KMS-11 (cell line): ENCODE results near the gene RUNDC3A.

Experiments
- H2AFZ ChIP-seq: fragments of 200-600 bp; sonication (generic); 2 replicates; pipeline ENCODE4 v1.6.1; 2016; ENCODE audit warnings: antibody characterized with exemption, mixed run types, low read depth
- H3K27ac ChIP-seq: fragments of 200-600 bp; sonication (generic); 2 replicates; pipeline ENCODE4 v1.6.1; 2016; ENCODE audit warnings: mild to moderate bottlenecking, mixed run types
- H3K27me3 ChIP-seq: fragments of 200-600 bp; sonication (generic); 2 replicates; pipeline ENCODE4 v1.6.1; 2017; ENCODE audit warnings: mild to moderate bottlenecking, low read depth, mixed run types, moderate library complexity; ENCODE audit not compliant: insufficient read depth
- H3K36me3 ChIP-seq: fragments of 200-600 bp; sonication (generic); 2 replicates; pipeline ENCODE4 v1.6.1; 2017; ENCODE audit warnings: mild to moderate bottlenecking, mixed run types; ENCODE audit not compliant: insufficient read depth
- H3K4me1 ChIP-seq: fragments of 200-600 bp; sonication (generic); 2 replicates; pipeline ENCODE4 v1.6.1; 2016; ENCODE audit warnings: mild to moderate bottlenecking, low read depth, mixed run types; ENCODE audit not compliant: poor library complexity, severe bottlenecking
- H3K4me2 ChIP-seq: fragments of 200-600 bp; sonication (generic); 2 replicates; pipeline ENCODE4 v1.7.0; 2016; ENCODE audit warnings: mild to moderate bottlenecking, mixed run types
- H3K4me3 ChIP-seq: fragments of 200-600 bp; sonication (generic); IDR thresholded peaks from 2 replicates; pipeline ENCODE4 v1.6.1; 2017; ENCODE audit warnings: low read depth, low read length, mixed read lengths; ENCODE audit not compliant: insufficient read depth
- H3K79me2 ChIP-seq: fragments of 200-600 bp; sonication (generic); 2 replicates; pipeline ENCODE4 v1.6.1; 2016; ENCODE audit warnings: low read depth, mixed run types; ENCODE audit not compliant: insufficient read depth
- H3K9ac ChIP-seq: fragments of 200-600 bp; sonication (generic); 2 replicates; pipeline ENCODE4 v1.6.1; 2016; ENCODE audit warnings: mild to moderate bottlenecking, mixed run types
- H4K20me1 ChIP-seq: fragments of 200-600 bp; sonication (generic); 2 replicates; pipeline ENCODE4 v1.6.1; 2016; ENCODE audit warnings: mild to moderate bottlenecking, mixed run types; ENCODE audit not compliant: insufficient read depth
- CTCF ChIP-seq: fragments of 200-600 bp; sonication (generic); conservative IDR thresholded peaks from 2 replicates; pipeline ENCODE4 v1.6.1; 2017; ENCODE audit warnings: low read depth, mild to moderate bottlenecking, antibody characterized with exemption, low read length, moderate library complexity, mixed read lengths

The RUNDC3A gene

DNA sequence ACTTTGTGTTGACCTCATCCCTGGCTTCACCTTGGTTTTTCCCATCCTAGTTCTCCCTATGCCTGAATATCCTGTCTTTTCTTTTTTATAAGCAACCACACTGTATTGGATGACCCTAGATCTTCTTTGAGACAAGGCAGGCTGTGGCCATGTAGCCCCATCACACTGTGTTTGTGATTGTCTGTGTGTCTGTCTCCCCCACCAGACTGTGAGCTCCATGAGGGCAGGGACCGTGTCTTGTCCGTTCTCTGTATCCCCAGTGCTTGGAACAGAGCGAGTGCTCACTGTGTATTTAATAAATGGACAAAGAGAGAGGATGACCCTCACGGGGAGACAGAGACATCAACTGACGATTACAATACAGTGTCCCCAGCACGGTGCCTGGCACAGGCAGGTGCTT, 9.1 kb downstream of the RUNDC3A start:
- H3K27ac ChIP-seq: no peak overlapping the region

GRCh38 chr17:44318077-44318892, 9.9 kb downstream of the RUNDC3A start:
- no peak overlapping the region for H3K9ac ChIP-seq
- peaks cover 4% of the 10 kb centered on the region; the same call in 1 of the 2 replicates for H3K36me3 ChIP-seq
- peaks cover 22% of the 10 kb centered on the region; the same call in 1 of the 2 replicates for H3K27me3 ChIP-seq
- H3K27ac ChIP-seq: no peak overlapping the region
- no peak overlapping the region for H3K4me2 ChIP-seq
- H3K79me2 ChIP-seq: peaks cover 7% of the 10 kb centered on the region; the same call in 1 of the 2 replicates
- H3K4me3 ChIP-seq: no peak overlapping the region
- H4K20me1 ChIP-seq: no peaks in the 10 kb centered on the region
- H2AFZ ChIP-seq: no peak overlapping the region
- TF ChIP-seq CTCF: no peak
- no peaks in the 10 kb centered on the region for H3K4me1 ChIP-seq

More for the DNA sequence above, 9.1 kb downstream of the RUNDC3A start:
- no peak overlapping the region for H3K9ac ChIP-seq
- no peak overlapping the region for H3K4me2 ChIP-seq
- H3K27me3 ChIP-seq: peaks cover 22% of the 10 kb centered on the region; the same call in 1 of the 2 replicates
- H4K20me1 ChIP-seq: no peaks in the 10 kb centered on the region
- no peaks in the 10 kb centered on the region for H3K4me1 ChIP-seq
- H3K79me2 ChIP-seq: peaks cover under 1% of the 10 kb centered on the region; the same call in 1 of the 2 replicates
- TF ChIP-seq CTCF: no peak
- H2AFZ ChIP-seq: no peak overlapping the region
- no peak overlapping the region for H3K4me3 ChIP-seq
- peaks cover 4% of the 10 kb centered on the region; the same call in 1 of the 2 replicates for H3K36me3 ChIP-seq

- no peak overlapping the region for H3K4me3 ChIP-seq
- peaks cover 4% of the 10 kb centered on the region; the same call in 1 of the 2 replicates for H3K36me3 ChIP-seq
- no peak overlapping the region for H2AFZ ChIP-seq
- no peaks in the 10 kb centered on the region for H4K20me1 ChIP-seq
- no peak overlapping the region for H3K27ac ChIP-seq
- H3K4me1 ChIP-seq: no peaks in the 10 kb centered on the region
- peaks cover 10% of the 10 kb centered on the region; the same call in 1 of the 2 replicates for H3K27me3 ChIP-seq
- H3K4me2 ChIP-seq: no peak overlapping the region
- no peak for TF ChIP-seq CTCF
- H3K9ac ChIP-seq: no peak overlapping the region
- peaks cover 19% of the 10 kb centered on the region for H3K79me2 ChIP-seq
These were observed 11.7 kb downstream of the RUNDC3A start for GRCh38 chr17:44320066-44320465.

- H3K79me2 ChIP-seq: peaks cover 19% of the 10 kb centered on the region
- no peaks in the 10 kb centered on the region for H3K4me1 ChIP-seq
- H3K4me2 ChIP-seq: no peak overlapping the region
- H3K36me3 ChIP-seq: peaks cover 4% of the 10 kb centered on the region; the same call in 1 of the 2 replicates
- no peak overlapping the region for H3K9ac ChIP-seq
- peaks cover 5% of the 10 kb centered on the region; the same call in 1 of the 2 replicates for H3K27me3 ChIP-seq
- no peaks in the 10 kb centered on the region for H4K20me1 ChIP-seq
- H3K27ac ChIP-seq: no peak overlapping the region
- H3K4me3 ChIP-seq: no peak overlapping the region
- no peak for TF ChIP-seq CTCF
- no peak overlapping the region for H2AFZ ChIP-seq
These were observed 13.1 kb downstream of the RUNDC3A start for GRCh38 chr17:44321246-44322120.
